HEK293T (cell line): ENCODE results near the gene RXFP4.

Experiments
- CTCF ChIA-PET: fragments of 350-600 bp; formaldehyde crosslinking; extraction: SDS; loops from one replicate; lab custom pipeline; 2021; ENCODE audit warnings: antibody characterized with exemption, inconsistent platforms; lab: Yijun Ruan, JAX
- POLR2A ChIA-PET: fragments of 350-600 bp; formaldehyde crosslinking; extraction: SDS; loops from one replicate; lab custom pipeline; 2020; ENCODE audit warnings: antibody characterized with exemption, inconsistent platforms; lab: Yijun Ruan, JAX
- DNase-seq: peaks from one replicate; pipeline ENCODE4 v3.0.0; 2012; ENCODE audit warnings: mixed read lengths; ENCODE audit errors: extremely low spot score
- ARNT ChIP-seq: fragments of 450-650 bp; IDR thresholded peaks from 2 replicates; pipeline ENCODE4 v1.6.1; 2017; ENCODE audit warnings: mild to moderate bottlenecking
- BHLHE40 ChIP-seq: fragments of 450-650 bp; IDR thresholded peaks from 2 replicates; pipeline ENCODE4 v1.6.1; 2016; ENCODE audit warnings: mild to moderate bottlenecking, moderate library complexity, borderline replicate concordance
- CTBP1 ChIP-seq: fragments of 450-650 bp; IDR thresholded peaks from 2 replicates; pipeline ENCODE4 v1.6.1; 2016; ENCODE audit warnings: borderline replicate concordance
- ELF4 ChIP-seq: fragments of 450-650 bp; IDR thresholded peaks from 2 replicates; pipeline ENCODE4 v1.6.1; 2017; ENCODE audit warnings: antibody characterized with exemption
- FOXA1 ChIP-seq: fragments of 450-650 bp; IDR thresholded peaks from 2 replicates; pipeline ENCODE4 v1.6.1; 2016; ENCODE audit warnings: mild to moderate bottlenecking
- FOXK2 ChIP-seq: fragments of 450-650 bp; IDR thresholded peaks from 2 replicates; pipeline ENCODE4 v1.6.1; 2016; ENCODE audit warnings: mild to moderate bottlenecking
- FOXM1 ChIP-seq: fragments of 450-650 bp; IDR thresholded peaks from 2 replicates; pipeline ENCODE4 v1.6.1; 2017; ENCODE audit warnings: mild to moderate bottlenecking, borderline replicate concordance
- HDGF ChIP-seq: fragments of 450-650 bp; IDR thresholded peaks from 2 replicates; pipeline ENCODE4 v1.6.1; 2017; ENCODE audit warnings: antibody characterized with exemption, borderline replicate concordance
- L3MBTL2 ChIP-seq: fragments of 450-650 bp; conservative IDR thresholded peaks from 2 replicates; pipeline ENCODE4 v1.6.1; 2016; ENCODE audit warnings: mild to moderate bottlenecking
- LEF1 ChIP-seq: fragments of 450-650 bp; IDR thresholded peaks from 2 replicates; pipeline ENCODE4 v1.6.1; 2017; ENCODE audit warnings: mild to moderate bottlenecking, borderline replicate concordance
- NFRKB ChIP-seq: fragments of 450-650 bp; IDR thresholded peaks from 2 replicates; pipeline ENCODE4 v1.6.1; 2016; ENCODE audit warnings: mild to moderate bottlenecking, moderate library complexity
- SP1 ChIP-seq: fragments of 450-650 bp; IDR thresholded peaks from 2 replicates; pipeline ENCODE4 v1.6.1; 2017
- SUZ12 ChIP-seq: fragments of 450-650 bp; IDR thresholded peaks from 2 replicates; pipeline ENCODE4 v1.6.1; 2016; ENCODE audit warnings: mild to moderate bottlenecking
- TARDBP ChIP-seq: fragments of 450-650 bp; IDR thresholded peaks from 2 replicates; pipeline ENCODE4 v1.6.1; 2016
- ZNF384 ChIP-seq: fragments of 450-650 bp; IDR thresholded peaks from 2 replicates; pipeline ENCODE4 v1.6.1; 2016
- TF ChIP-seq, protein P1 (sequence below): fragments of 450-650 bp; IDR thresholded peaks from 2 replicates; pipeline ENCODE4 v1.6.1; 2016

RXFP4 gene

DNA sequence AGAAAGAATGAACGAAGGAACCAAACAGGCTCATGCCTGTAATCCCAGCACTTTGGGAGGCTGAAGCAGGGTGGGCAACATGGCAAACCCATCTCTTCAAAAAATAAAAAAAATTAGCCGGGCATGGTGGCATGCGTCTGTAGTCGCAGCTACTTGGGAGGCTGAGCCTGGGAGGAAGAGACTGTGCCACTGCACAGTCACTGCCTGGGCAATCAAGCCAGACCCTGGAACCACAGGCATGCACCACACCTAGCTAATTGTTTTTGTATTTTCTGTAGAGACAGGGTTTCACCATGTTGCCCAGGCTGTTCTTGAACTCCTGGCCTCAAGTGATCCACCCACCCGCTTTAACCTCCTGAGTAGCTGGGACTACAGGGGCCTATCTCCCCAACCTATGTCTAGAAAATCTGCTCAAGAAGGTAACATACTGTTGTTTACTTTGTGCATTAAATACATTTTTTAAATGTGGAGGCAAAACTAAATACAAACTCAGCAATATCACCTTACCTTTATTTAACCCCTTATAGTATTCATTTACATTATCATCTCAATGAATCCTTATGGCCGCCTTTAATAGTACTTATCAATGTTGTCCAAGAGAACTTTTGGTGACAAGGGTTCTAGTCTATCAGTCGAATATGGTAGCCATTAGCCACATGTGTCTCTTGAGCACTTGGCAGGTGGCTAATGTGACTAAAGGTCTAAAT is 10.0 kb upstream of the RXFP4 start:
- TF ChIP-seq ARNT (no peak), BHLHE40 (no peak), CTBP1 (no peak), SP1 (no peak), SUZ12 (no peak), NFRKB (no peak), L3MBTL2 (no peak), FOXK2 (no peak), FOXA1 (no peak), ZNF384 (no peak), HDGF (no peak), ELF4 (no peak), LEF1 (no peak), FOXM1 (no peak), TARDBP (no peak)
- TF ChIP-seq, protein P1, sequence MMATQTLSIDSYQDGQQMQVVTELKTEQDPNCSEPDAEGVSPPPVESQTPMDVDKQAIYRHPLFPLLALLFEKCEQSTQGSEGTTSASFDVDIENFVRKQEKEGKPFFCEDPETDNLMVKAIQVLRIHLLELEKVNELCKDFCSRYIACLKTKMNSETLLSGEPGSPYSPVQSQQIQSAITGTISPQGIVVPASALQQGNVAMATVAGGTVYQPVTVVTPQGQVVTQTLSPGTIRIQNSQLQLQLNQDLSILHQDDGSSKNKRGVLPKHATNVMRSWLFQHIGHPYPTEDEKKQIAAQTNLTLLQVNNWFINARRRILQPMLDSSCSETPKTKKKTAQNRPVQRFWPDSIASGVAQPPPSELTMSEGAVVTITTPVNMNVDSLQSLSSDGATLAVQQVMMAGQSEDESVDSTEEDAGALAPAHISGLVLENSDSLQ: no peak
- ChIA-PET POLR2A (interaction anchor here (0.6 to 5.9 kb wide), 9 partner anchors 9 to 73 kb away, joined by 3 to 79 read pairs (median 7); partner anchors contain the start of genes ARHGEF2, GON4L and SYT11), CTCF (interaction anchor here (0.6 kb wide), 1 partner anchor 7 kb away, joined by 3 read pairs; no protein-coding TSS in a partner anchor)
- DNase-seq: no peak

DNA sequence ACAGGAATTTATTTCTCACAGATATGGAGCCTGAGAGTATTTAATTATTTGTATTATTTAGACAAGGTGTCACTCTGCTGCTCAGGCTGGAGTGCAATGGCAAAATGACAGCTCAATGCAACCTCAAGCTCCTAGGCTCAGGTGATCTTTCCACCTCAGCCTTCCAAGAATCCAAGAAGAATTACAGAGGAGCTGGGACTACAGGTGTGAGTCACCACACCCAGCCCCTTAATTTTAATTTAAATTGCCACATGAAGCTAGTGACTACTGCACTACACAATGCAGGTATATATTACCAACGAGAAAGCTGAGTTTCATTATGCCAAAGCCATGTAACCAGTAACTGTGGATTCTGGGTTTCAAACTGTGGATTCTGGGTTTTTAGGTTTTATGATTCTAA is 9.4 kb upstream of the RXFP4 start:
- TF ChIP-seq ARNT: no peak
- no peak for TF ChIP-seq LEF1
- TF ChIP-seq CTBP1: no peak
- TF ChIP-seq, protein P1: no peak
- TF ChIP-seq BHLHE40: no peak
- no peak for TF ChIP-seq FOXM1
- no peak for TF ChIP-seq ELF4
- no peak for TF ChIP-seq TARDBP
- no peak for TF ChIP-seq ZNF384
- ChIA-PET CTCF (interaction anchor here (1.0 kb wide), 1 partner anchor 57 kb away, joined by 5 read pairs; no protein-coding TSS in a partner anchor), POLR2A (interaction anchor here (1.1 to 5.9 kb wide), 9 partner anchors 8 to 74 kb away, joined by 3 to 79 read pairs (median 11); partner anchors contain the start of genes ARHGEF2, GON4L and SYT11)
- no peak for DNase-seq

DNA sequence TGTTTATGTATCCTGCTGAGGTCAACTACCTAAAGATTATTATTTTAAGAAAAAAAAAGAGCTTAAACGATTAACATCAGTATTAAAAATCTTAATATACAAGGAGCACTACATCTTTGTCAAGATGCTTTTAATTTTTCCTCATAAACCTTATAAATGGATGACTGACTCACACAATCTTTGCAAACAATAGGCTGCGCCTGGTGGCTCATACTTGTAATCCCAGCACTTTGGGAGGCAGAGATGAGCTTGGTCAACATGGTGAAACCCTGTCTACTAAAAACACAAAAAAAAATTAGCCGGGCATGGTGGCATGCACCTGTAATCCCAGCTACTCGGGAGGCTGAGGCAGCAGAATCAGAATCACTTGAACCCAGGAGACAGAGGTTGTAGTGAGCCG is 9.0 kb upstream of the RXFP4 start:
- TF ChIP-seq BHLHE40: no peak
- TF ChIP-seq L3MBTL2: no peak
- TF ChIP-seq FOXK2: no peak
- TF ChIP-seq HDGF: no peak
- no peak for TF ChIP-seq NFRKB
- TF ChIP-seq SP1: no peak
- TF ChIP-seq ZNF384: no peak
- TF ChIP-seq FOXM1: no peak
- no peak for TF ChIP-seq TARDBP
- no peak for TF ChIP-seq LEF1
- TF ChIP-seq, protein P1: no peak
- no peak for TF ChIP-seq ELF4
- no peak for TF ChIP-seq SUZ12
- TF ChIP-seq CTBP1: no peak
- no peak for TF ChIP-seq FOXA1
- TF ChIP-seq ARNT: no peak
- no peak for DNase-seq
- POLR2A ChIA-PET: interaction anchor here (1.2 to 5.9 kb wide), 8 partner anchors 11 to 74 kb away, joined by 3 to 79 read pairs (median 22); partner anchors contain the start of genes ARHGEF2, GON4L and SYT11
- CTCF ChIA-PET: interaction anchor here (0.6 to 1.0 kb wide), 2 partner anchors 11 to 57 kb away, joined by 3 to 5 read pairs; no protein-coding TSS in a partner anchor

DNA sequence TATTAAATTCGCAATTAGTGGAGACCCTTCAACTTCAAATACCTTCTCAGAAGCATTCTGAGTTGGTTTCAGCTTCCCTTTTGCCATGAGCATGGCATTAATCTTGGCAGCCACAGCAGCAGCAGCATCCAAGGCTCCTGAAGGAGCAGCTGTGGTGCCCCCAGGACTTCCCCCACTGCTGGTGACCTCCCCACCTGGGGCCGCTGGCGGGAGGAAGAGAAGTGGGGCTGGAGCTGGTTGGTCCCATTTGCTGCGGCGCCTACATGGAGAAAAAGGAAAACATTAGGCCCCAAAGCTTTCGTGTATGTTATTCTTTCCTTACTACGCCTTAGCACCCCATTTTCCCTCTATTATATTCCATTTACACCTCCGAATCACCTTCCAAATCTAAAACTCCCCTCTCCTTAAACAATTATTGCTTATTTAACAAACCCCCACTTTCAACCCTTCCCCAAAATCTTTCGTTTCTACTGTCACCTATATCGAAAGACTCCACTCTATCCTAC is 7.8 kb upstream of the RXFP4 start:
- TF ChIP-seq ARNT: no peak
- TF ChIP-seq L3MBTL2: 0 out of 2 replicates have a peak, but pooled peaks have one; percentile 1
- POLR2A ChIA-PET: interaction anchor here (0.7 to 5.9 kb wide), 23 partner anchors 10 to 517 kb away, joined by 3 to 79 read pairs (median 10); partner anchors contain the start of genes ARHGEF2, GON4L and SYT11
- DNase-seq: no peak
- CTCF ChIA-PET: interaction anchor here (1.0 to 2.1 kb wide), 2 partner anchors 56 to 133 kb away, joined by 5 to 13 read pairs; no protein-coding TSS in a partner anchor

DNA sequence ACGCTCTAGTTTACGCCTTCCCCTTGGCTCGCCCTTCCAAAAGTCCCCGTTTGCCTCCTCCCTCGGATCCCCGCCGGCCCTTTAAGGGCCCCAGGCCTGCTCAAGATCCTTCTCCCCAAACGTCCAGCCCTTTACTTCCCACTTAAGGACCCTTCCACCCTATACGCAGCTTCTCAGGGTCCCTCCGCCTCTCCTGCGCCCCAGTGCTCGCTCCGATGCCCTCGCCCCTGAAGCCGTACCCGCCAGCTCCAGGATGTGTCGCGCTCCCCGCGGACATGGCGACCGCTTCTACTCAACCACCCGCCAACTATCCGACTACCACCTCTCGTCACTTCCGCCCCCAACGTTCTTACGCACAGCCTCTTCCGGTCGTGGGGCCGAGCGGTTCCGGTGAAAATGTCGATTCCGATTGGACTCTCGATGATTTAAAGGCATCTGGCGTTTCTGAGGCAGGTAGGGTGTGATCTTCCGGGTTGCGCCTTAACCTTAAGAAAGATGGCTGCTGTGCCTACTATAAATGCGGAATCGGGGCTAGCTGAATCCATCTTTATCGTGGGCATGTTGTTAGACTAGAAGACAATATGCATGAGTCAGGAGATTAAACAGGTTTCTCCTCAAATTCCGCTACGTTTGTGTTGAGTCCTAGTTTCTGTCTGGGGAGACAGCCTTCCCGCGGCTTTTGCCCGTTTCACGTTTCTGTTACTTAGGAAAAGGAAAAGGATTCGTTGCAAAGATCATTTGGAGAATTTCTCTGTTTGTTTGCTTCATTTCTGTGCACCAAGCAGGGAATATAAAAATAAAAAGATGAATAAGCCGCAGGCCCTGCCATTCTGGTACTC is 7.1 kb upstream of the RXFP4 start, which contains the start of gene KHDC4:
KHDC4 (minus strand) TSS at position 317 of the 839 bp plus-strand sequence; CDS start at position 277, 40 bp downstream.
- DNase-seq: peak; percentile 98
- CTCF ChIA-PET: interaction anchor here (1.0 to 2.1 kb wide), 6 partner anchors 10 to 132 kb away, joined by 3 to 13 read pairs (median 4); no protein-coding TSS in a partner anchor
- TF ChIP-seq ELF4 (peak; percentile 99), FOXA1 (no peak), L3MBTL2 (0 out of 2 replicates have a peak, but pooled peaks have one; percentile 3), NFRKB (peak; percentile 97)
- TF ChIP-seq, protein P1: peak; percentile 99
- POLR2A ChIA-PET: interaction anchor here (0.7 to 5.9 kb wide), 31 partner anchors 9 to 516 kb away, joined by 3 to 79 read pairs (median 6); partner anchors contain the start of genes ARHGEF2, GON4L and SYT11
